Measurements from ENCODE around the gene PPT1.
A peak's percentile ranks its signal among the peaks of the same experiment; 100 is the strongest.

Gene PPT1

DNA sequence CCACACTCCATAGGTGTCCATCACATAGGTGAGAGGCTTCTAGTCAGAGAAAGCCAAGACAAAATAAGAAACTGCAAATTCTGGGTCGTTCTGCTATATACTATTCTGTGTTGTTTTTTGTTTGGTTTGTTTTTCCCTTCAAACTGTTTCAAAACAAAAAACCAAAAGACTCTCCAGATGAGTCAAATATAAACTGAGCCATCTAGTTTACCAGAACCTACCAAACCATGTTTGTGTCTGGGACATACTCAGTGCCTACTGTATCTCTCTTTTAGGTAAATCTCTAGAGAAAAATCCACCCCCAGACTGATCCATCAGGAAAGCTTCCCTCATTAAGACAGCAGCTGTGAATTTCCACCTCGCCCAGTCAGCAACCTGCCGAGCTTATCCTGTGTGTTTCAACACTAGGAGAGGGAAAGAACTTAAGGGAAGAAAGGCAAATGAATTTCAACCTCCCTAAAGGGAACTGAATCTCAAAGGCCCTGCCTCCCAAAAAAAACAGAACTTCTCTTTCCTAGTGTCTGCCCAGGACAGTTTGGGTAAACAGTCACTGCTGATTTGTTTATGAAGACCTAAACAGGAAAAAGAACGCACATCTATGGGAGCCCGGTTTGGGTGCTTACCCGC is 17.2 kb downstream of the PPT1 start:
- no peak overlapping the region for H3K4me3 ChIP-seq (ENCODE audit: control insufficient read depth, low read depth, low read length)
- DNase-seq (ENCODE audit: low read depth) = no peak
- TF ChIP-seq, protein P1, sequence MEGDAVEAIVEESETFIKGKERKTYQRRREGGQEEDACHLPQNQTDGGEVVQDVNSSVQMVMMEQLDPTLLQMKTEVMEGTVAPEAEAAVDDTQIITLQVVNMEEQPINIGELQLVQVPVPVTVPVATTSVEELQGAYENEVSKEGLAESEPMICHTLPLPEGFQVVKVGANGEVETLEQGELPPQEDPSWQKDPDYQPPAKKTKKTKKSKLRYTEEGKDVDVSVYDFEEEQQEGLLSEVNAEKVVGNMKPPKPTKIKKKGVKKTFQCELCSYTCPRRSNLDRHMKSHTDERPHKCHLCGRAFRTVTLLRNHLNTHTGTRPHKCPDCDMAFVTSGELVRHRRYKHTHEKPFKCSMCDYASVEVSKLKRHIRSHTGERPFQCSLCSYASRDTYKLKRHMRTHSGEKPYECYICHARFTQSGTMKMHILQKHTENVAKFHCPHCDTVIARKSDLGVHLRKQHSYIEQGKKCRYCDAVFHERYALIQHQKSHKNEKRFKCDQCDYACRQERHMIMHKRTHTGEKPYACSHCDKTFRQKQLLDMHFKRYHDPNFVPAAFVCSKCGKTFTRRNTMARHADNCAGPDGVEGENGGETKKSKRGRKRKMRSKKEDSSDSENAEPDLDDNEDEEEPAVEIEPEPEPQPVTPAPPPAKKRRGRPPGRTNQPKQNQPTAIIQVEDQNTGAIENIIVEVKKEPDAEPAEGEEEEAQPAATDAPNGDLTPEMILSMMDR (IDR thresholded peaks at IDR 0.05; ENCODE audit: control insufficient read depth, insufficient read depth, low read depth, low read length, missing control alignments) = no peak

DNA sequence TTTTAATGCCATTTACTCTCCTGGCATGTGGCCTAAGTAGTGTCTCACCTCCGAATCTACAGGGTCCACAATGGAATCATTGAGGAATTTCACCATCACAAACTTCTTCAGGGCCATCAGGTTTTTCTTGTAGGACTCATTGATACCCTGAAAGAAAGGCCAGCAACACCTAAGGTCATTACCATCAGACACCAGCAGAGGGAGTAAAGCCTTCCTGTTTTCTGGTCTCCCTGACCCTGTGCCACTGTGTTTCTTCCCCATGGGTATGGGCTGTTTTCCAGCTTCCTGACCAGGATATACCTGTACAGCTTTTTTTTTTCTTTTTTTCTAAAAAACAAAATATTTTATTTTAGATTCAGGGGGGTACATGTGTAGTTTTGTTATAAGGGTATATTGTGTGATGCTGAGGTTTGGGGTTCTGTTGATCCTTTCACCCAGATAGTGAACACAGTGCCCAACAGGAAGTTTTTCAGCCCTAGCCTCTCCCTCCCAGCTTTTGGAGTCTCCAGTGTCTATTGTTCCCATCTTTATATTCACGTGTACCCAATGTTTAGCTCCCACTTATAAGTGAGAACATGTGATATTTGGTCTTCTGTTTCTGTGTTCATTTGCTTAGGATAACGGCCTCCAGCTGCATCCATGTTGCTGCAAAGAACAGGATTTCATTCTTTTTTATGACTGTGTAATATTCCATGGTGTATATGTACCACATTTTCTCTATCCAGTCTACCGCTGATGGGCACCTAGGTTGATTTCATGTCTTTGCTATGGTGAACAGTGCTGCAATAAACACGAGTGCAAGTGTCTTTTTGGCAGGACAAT is 18.3 kb downstream of the PPT1 start:
- TF ChIP-seq, protein P1 (IDR thresholded peaks at IDR 0.05; ENCODE audit: control insufficient read depth, insufficient read depth, low read depth, low read length, missing control alignments) = peak; percentile 79
- H3K4me3 ChIP-seq (ENCODE audit: control insufficient read depth, low read depth, low read length) = no peak overlapping the region
- no peak for DNase-seq (ENCODE audit: low read depth)

DNA sequence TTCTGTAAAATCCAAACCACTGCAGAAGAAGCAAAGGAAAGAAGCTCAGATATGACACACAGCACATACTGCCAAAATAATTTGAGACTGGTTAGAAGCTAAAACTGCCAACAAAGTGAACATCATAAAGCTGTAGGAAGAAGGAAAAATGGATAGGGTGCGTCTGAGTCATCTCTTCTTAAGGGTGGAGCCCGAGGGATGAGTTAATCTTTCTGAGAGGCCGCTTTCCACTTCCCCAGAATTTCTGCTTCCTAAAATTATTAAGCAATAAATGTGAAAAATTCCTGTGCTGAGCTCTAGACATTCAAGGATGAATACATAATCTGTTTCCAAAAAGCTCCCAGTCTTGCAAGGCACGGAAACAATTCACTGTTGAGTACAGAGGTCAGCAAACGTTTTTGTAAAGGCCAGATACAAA is 20.1 kb downstream of the PPT1 start:
- TF ChIP-seq, protein P1 (IDR thresholded peaks at IDR 0.05; ENCODE audit: control insufficient read depth, insufficient read depth, low read depth, low read length, missing control alignments) = no peak
- DNase-seq (ENCODE audit: low read depth) = peak; percentile 81
- no peak overlapping the region for H3K4me3 ChIP-seq (ENCODE audit: control insufficient read depth, low read depth, low read length)

DNA sequence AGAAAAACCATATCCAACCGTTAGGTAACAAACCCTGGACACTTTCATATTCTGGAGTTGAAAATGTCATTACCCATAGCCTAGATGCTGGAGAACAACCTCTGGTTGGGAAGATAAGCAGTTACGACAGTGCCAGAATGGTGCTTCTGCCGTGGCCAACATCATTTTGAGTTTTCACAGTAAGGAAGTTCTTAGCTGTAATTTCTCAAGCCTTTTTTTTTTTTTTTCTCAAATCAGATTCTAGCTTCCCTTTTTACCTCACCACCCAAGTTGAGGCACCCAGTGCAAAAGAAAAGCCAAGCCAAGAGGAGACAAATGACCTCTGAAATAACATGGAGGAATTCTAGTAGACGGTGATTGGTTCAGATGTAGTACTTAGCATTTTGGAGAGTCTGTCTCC is 21.8 kb downstream of the PPT1 start:
- TF ChIP-seq, protein P1 (IDR thresholded peaks at IDR 0.05; ENCODE audit: control insufficient read depth, insufficient read depth, low read depth, low read length, missing control alignments) = no peak
- H3K4me3 ChIP-seq (ENCODE audit: control insufficient read depth, low read depth, low read length) = no peak overlapping the region
- DNase-seq (ENCODE audit: low read depth) = no peak

DNA sequence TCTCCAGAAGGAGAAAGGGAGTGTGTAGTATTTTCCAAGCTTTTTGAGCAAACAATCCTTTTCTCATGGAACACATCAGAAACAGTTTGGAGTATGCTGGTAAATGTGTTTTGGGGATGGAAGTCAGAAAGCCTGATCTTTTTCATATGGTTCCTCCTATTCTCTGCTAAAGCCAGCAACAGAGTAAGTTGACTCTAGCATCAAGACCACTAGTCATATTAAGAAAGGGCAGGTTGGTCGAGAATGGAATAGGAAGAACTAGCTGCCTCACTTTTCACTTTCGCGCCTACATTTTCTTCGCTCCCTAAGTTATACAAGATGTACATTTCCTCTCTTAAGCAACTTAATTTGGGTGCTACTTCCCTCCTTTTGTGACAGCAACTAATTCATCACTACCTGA is 24.0 kb downstream of the PPT1 start:
- TF ChIP-seq, protein P1 (IDR thresholded peaks at IDR 0.05; ENCODE audit: control insufficient read depth, insufficient read depth, low read depth, low read length, missing control alignments) = no peak
- DNase-seq (ENCODE audit: low read depth) = no peak
- H3K4me3 ChIP-seq (ENCODE audit: control insufficient read depth, low read depth, low read length) = no peak overlapping the region

DNA sequence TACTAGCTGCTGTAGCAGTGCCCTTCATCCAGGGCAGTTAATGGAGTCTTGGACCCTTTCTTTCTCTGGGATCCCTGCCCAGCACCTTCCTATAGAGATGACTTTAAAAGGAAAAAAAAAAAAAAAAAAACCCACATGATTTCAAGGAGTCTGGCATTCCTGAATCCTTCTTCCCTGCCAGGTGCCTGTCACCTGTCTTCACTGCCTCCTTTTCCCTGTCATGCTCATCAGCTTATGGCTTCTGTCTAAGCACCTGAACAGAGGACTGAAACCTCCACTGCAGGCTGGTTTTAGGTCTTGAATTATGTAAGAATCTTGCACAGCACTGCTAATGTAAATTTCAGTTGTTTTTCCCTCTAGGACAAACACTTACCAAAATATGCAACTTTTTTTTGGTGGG is 24.9 kb downstream of the PPT1 start:
- no peak overlapping the region for H3K4me3 ChIP-seq (ENCODE audit: control insufficient read depth, low read depth, low read length)
- TF ChIP-seq, protein P1 (IDR thresholded peaks at IDR 0.05; ENCODE audit: control insufficient read depth, insufficient read depth, low read depth, low read length, missing control alignments) = no peak
- DNase-seq (ENCODE audit: low read depth) = no peak

Data from AG09309 (cell line).